LNCAP (cell line): ENCODE measurements around the gene TSACC.

Experiments
- TF ChIP-seq, protein P1 (sequence below): fragments of 450-650 bp; IDR thresholded peaks from 2 replicates; pipeline ENCODE4 v1.5.1; 2017; ENCODE audit warnings: mild to moderate bottlenecking

TSACC gene

DNA sequence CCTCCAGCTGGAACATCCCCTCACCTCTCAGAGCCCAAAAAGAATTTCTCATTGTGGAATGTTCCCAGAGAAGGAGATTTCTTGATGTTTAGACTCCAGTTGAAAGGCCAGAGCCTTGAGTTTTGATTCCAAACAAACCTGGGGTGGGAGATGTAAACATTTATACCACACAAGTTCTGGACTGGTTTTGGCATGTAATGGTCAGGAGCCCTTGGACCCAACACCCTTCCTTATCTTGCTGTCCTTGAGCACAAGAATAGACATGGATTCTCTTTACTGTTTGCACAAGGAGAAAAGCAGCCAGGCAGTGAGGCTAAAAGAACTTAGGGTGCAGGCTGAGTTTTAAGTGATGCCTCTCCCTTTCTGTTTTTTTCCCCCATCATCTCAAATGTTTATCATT lies 35.2 kb downstream of the TSACC start:
- TF ChIP-seq, protein P1, sequence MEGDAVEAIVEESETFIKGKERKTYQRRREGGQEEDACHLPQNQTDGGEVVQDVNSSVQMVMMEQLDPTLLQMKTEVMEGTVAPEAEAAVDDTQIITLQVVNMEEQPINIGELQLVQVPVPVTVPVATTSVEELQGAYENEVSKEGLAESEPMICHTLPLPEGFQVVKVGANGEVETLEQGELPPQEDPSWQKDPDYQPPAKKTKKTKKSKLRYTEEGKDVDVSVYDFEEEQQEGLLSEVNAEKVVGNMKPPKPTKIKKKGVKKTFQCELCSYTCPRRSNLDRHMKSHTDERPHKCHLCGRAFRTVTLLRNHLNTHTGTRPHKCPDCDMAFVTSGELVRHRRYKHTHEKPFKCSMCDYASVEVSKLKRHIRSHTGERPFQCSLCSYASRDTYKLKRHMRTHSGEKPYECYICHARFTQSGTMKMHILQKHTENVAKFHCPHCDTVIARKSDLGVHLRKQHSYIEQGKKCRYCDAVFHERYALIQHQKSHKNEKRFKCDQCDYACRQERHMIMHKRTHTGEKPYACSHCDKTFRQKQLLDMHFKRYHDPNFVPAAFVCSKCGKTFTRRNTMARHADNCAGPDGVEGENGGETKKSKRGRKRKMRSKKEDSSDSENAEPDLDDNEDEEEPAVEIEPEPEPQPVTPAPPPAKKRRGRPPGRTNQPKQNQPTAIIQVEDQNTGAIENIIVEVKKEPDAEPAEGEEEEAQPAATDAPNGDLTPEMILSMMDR, result no peak

DNA sequence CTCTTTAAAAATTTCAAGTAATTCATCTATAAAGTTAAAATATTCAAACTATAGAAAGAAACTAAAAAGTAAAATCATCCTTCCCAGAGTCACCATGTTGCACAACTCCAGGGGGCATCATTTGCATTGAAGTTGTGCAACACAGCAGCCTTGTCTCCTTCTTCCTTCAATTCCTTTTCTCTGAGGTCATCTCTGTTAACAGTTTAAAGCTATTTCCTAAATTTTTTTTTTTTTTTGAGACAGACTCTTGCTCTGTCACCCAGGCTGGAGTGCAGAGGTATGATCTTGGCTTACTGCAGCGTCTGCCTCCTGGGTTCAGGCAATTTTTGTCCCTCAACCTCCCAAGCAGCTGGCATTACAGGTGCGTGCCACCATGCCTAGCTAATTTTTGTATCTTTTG lies 37.8 kb downstream of the TSACC start:
- TF ChIP-seq, protein P1, result no peak

- TF ChIP-seq, protein P1, result no peak
Measured at GRCh38 chr1:156376958-156377919, 38.9 kb downstream of the TSACC start.

DNA sequence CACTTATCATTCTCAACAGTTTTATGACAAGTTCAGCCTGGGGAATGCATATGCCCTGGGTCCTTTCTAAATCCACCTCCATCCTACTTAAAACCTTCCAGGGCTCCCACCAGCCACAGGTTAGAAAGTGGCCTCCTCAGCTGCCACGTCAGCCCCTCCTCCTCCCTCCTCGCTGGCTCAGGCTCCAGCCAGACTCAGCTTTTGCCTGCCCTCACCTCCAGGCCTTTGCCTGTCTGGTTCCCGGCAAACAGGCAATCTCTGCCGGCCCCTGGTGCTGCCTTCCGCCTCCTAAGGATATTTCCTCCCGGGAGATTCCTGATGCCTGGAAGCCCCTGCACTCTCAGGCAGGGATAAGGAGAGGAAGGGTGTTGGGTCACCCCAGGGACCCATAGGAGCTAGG lies 40.2 kb downstream of the TSACC start:
- TF ChIP-seq, protein P1, result no peak

DNA sequence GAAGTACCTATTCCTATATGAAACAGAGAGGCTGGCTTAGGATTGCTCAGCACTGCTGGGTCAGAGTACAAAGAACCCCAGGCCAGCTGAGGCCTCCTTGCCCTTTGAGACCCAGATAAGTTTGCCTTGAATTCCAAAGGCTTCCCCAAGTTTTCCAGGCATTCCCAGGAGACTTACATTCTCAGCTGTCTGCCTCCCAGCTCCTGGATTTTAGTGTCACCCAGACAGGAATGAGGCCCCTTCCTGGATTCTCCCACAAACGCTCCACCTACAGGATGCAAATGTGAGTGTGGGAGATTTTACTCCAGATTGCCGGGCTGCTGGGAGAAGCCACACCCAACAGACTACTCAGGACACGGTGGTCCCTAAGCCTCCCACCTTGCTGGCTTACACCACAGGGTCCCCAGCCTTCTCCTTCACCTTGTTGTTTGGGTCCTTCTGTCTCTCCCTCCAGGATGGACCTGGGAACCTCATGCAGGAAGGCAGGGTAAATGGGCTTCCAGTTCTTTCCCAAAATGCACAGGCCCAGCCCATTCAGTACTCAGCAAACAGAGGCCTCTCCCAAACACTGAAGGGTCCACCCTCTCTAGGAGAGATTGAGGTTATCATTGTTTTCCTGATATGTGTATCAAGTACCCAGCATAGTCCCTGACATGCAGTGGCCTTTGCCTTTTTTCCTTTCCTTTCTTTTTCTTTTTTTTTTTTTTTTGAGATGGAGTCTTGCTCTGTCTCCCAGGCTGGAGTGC lies 41.3 kb downstream of the TSACC start:
- TF ChIP-seq, protein P1, result no peak

DNA sequence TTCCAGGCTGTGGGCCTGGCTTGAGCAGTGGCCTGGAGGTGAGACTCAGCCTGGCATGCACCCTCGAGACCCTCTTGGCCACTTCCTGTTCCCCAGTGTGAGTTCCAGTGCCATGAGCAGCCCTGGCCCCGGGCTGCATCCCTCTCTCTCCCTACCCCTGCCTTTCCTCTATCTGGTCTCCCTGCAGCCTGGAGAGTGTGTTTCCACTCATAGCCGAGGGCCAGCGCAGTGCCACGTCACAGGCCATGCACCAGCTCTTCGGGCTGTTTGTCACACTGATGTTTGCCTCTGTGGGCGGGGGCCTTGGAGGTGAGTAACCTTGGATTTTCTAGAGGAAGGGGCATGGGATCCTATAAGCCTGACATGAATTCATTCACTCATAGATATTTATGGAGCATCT lies 44.2 kb downstream of the TSACC start:
- TF ChIP-seq, protein P1, result no peak

DNA sequence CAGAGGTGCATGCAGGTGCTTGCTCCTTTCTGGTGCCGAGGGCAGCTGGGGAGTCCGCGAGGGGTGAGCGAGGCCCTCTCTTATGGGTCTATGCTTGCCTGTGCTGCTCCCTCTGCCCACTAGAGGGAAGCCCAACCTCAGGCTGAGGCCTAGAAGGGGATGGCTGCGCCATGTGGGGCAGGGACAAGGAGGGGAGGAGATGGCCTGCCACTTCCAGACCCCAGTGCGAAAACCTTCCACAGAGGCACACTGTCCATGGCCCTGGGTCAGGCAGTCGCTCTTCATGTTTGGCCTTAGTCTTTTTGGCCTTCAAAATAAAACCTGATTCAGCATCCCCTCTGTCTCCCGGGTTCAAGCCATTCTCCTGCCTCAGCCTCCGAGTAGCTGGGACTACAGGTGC lies 44.7 kb downstream of the TSACC start:
- TF ChIP-seq, protein P1, result peak; percentile 86
